Right atrium auricular region (tissue), 2 donors: ENCODE measurements around the gene LAMP1. TPM values are rescaled to one million over a fixed set of nuclear protein-coding genes. Genes with fewer than 3 reads are reported as not detected.

Source experiments
- DNase-seq: peaks from one replicate; pipeline ENCODE4 v3.0.0-alpha.2; 2019; ENCODE audit warnings: low spot score
- H3K27ac ChIP-seq, 2 donors: fragments of 200-600 bp; sonication (generic); 1 replicate in 1 of 2; 2 replicates in 1 of 2; pipeline ENCODE4 v1.5.1; 2016 to 2019
- H3K27me3 ChIP-seq, 2 donors: fragments of 200-600 bp; sonication (generic); one replicate each; pipeline versions ENCODE4 v1.5.1 to v1.6.0; 2017 to 2019
- H3K36me3 ChIP-seq: fragments of 200-600 bp; sonication (generic); one replicate; pipeline ENCODE4 v1.5.1; 2016
- H3K4me1 ChIP-seq, 2 donors: fragments of 200-600 bp; sonication (generic); one replicate each; pipeline versions ENCODE4 v1.5.1 to v1.6.0; 2017 to 2019
- H3K4me3 ChIP-seq, 2 donors: fragments of 200-600 bp; sonication (generic); 1 replicate in 1 of 2; 2 replicates in 1 of 2; pipeline ENCODE4 v1.5.1; 2017 to 2019; ENCODE audit warnings: mild to moderate bottlenecking in 1 of 2, moderate library complexity in 1 of 2
- H3K9me3 ChIP-seq, 2 donors: fragments of 200-600 bp; sonication (generic); one replicate each; pipeline ENCODE4 v1.5.1; 2019
- total RNA-seq, 2 donors: library from RNA; depleted of rRNA; stranded (reverse); fragments of >200 nt; gene quantifications; one replicate each; pipeline ENCODE4 v1.1.0, GENCODE V29; 2016
- TF ChIP-seq, protein P1 (sequence below), 2 donors: fragments of 200-600 bp; sonication (generic); IDR thresholded peaks; one replicate each; pipeline ENCODE4 v1.5.1; 2019; ENCODE audit warnings: antibody characterized with exemption in 2 of 2

The LAMP1 gene
- total RNA-seq, 2 donors from 2014 or later = 70.0 to 73.7 TPM

DNA sequence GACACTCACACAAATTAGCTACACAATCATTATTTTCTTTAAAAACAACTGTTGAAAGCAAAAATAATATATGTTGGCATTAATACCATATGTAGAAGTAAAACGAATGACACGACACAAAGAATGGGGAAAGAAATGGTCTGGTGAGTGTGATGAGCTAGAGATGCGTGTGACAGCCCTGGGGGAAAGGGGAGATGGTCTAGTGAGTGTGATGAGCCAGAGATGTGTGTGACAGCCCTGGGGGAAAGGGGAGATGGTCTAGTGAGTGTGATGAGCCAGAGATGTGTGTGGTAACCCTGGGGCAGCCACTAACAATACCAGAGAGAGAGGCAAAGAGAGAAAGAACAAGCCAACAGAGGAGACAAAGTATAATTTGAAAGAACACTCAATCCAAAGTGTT is 22.3 kb upstream of the LAMP1 start:
- TF ChIP-seq, protein P1, sequence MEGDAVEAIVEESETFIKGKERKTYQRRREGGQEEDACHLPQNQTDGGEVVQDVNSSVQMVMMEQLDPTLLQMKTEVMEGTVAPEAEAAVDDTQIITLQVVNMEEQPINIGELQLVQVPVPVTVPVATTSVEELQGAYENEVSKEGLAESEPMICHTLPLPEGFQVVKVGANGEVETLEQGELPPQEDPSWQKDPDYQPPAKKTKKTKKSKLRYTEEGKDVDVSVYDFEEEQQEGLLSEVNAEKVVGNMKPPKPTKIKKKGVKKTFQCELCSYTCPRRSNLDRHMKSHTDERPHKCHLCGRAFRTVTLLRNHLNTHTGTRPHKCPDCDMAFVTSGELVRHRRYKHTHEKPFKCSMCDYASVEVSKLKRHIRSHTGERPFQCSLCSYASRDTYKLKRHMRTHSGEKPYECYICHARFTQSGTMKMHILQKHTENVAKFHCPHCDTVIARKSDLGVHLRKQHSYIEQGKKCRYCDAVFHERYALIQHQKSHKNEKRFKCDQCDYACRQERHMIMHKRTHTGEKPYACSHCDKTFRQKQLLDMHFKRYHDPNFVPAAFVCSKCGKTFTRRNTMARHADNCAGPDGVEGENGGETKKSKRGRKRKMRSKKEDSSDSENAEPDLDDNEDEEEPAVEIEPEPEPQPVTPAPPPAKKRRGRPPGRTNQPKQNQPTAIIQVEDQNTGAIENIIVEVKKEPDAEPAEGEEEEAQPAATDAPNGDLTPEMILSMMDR (IDR thresholded peaks at IDR 0.05) = no peak
- no peaks in the 10 kb centered on the region for H3K4me1 ChIP-seq
- peaks cover 7% of the 10 kb centered on the region for H3K36me3 ChIP-seq
- no peak overlapping the region for H3K27ac ChIP-seq
- DNase-seq = no peak
- no peak overlapping the region for H3K4me3 ChIP-seq
- no peaks in the 10 kb centered on the region for H3K9me3 ChIP-seq
- no peaks in the 10 kb centered on the region for H3K27me3 ChIP-seq

DNA sequence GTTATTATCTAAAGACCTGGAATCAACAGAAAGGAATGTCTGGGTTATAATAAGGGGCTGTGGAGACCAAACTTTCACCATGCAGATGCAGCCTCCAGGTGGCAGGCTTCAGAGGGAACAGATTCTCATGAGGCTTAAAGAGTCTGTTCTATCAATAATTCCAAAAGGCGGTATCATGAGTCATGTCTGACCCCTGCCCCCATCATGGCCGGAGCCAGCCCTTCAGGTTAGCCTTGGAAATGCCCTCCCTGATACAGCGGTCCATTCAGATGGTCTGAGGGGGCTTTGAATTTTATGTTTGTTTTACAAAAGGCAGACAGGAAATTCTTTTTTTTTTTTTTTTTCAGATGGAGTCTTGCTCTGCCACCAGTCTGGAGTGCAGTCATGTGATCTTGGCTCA is 21.7 kb upstream of the LAMP1 start:
- H3K36me3 ChIP-seq = peaks cover 7% of the 10 kb centered on the region
- no peak overlapping the region for H3K4me3 ChIP-seq
- no peaks in the 10 kb centered on the region for H3K4me1 ChIP-seq
- TF ChIP-seq, protein P1 (IDR thresholded peaks at IDR 0.05) = peak in 1 of 2 donors; percentile 60
- DNase-seq = no peak
- no peaks in the 10 kb centered on the region for H3K27me3 ChIP-seq
- no peaks in the 10 kb centered on the region for H3K9me3 ChIP-seq
- no peak overlapping the region for H3K27ac ChIP-seq

DNA sequence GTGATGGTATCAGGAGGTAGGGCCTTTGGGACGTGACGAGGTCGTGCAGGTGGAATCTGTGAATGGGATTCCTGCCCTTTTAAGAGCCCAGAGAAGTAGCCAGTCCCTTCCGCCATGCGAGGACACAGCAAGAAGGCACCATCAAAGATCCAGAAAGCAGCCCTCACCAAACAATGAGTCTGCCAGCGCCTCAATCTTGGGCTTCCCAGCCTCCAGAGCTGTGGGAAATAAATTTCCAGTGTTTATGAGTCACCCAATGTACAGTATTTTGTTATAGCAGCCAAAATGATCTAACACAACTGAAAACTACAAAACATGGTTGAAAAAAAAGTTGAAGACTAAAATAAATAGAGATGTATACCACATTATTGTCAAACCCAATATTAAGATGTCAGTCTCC is 16.9 kb upstream of the LAMP1 start:
- Histone ChIP-seq H3K27me3 (no peaks in the 10 kb centered on the region), H3K27ac (no peak overlapping the region), H3K4me3 (no peak overlapping the region), H3K36me3 (no peaks in the 10 kb centered on the region), H3K9me3 (no peaks in the 10 kb centered on the region), H3K4me1 (no peaks in the 10 kb centered on the region)
- DNase-seq = no peak
- TF ChIP-seq, protein P1 (IDR thresholded peaks at IDR 0.05) = no peak

DNA sequence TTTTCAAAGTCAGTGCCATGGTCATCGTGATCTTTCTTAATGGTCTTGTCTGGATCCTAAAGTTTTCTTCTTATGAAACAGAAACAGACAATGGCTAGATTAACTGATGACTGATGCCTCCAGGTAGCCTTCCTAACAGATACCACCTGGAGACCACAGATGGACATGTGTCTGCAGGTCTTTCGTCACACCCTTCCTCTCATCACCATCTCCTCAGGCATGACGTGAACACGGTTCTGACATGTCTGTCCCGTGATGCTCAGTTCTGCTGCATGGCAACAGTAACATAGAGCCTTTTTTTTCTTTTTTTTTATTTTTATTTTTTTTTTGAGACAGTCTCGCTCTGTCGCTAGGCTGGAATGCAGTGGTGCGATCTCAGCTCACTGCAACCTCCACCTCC is 13.1 kb upstream of the LAMP1 start:
- TF ChIP-seq, protein P1 (IDR thresholded peaks at IDR 0.05) = no peak
- no peak overlapping the region for H3K27ac ChIP-seq
- H3K9me3 ChIP-seq = no peaks in the 10 kb centered on the region
- no peaks in the 10 kb centered on the region for H3K4me1 ChIP-seq
- H3K36me3 ChIP-seq = no peaks in the 10 kb centered on the region
- no peak overlapping the region for H3K4me3 ChIP-seq
- DNase-seq = no peak
- no peaks in the 10 kb centered on the region for H3K27me3 ChIP-seq

DNA sequence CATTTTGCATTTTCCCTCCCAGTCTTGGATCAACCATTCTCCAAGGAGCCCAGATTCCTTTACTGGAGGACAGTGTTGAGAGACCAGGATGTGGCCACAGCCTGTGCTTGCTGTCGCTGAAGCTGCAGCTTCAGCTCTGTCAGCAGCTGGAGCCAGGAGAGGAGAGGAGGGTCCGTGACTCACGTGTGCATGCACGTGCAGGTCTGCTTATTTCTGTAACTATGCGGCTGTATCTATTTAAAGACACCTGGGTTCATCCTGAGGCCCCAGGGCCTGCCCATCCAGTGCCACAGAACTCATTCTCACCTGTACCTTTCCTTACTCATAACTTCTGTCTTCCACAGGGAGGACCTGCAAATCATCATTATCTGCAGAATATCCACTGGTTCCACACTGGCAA is 8.2 kb upstream of the LAMP1 start:
- Histone ChIP-seq H3K36me3 (no peaks in the 10 kb centered on the region), H3K4me1 (peaks cover 0 to 5% of the 10 kb centered on the region in 2 donors), H3K9me3 (no peaks in the 10 kb centered on the region), H3K27ac (no peak overlapping the region), H3K27me3 (no peaks in the 10 kb centered on the region), H3K4me3 (no peak overlapping the region)
- no peak for DNase-seq
- TF ChIP-seq, protein P1 (IDR thresholded peaks at IDR 0.05) = no peak

DNA sequence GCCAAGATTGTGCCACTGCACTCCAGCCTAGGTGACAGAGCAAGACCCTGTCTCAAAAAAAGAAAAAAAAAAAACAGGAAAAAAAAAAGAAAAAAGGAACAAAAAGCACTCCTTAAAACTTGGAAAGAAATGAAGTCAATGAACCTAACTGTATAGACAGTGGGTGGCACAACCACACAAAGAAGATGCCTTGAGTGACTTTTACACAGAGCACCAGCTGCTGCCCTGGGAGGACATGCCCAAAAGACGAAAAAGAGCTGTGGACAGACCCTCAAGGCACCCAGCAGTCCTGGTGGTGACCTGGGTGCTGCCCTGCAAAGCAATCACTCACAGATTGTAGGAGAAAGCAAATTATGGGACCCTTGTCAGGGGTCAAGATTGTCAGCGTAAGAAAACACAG is 5.9 kb upstream of the LAMP1 start:
- DNase-seq = no peak
- Histone ChIP-seq H3K4me3 (no peak overlapping the region), H3K27me3 (no peaks in the 10 kb centered on the region), H3K9me3 (no peaks in the 10 kb centered on the region), H3K36me3 (no peaks in the 10 kb centered on the region), H3K27ac (no peak overlapping the region), H3K4me1 (peaks cover 0 to 9% of the 10 kb centered on the region in 2 donors)
- TF ChIP-seq, protein P1 (IDR thresholded peaks at IDR 0.05) = no peak
